ENCODE results near the gene TANGO2. TPM values are rescaled to one million over a fixed set of nuclear protein-coding genes. Genes with fewer than 3 reads are reported as not detected.

The TANGO2 gene
- total and polyA plus RNA-seq, 9 of the 15 experiments (the other 6 are each of a cell fraction or from before 2014, with no cell fraction given): 15.5 to 94.9 (median 70.1) TPM

DNA sequence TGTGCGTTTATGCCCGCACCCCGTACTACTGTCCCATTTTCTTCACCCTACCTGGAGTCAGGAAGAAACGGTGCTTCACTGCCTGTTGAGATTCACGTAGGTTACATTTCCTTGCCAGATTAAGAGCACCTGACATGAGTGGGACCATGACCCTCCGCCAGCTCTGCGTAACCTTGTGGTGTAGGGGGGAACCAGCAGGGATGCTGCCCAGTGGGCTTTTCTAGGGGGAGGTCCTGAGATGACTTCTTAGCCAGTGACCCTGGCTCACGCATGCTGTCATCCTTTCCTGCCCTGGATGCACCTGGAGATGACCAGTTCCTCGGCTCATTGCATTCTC, 3.3 kb upstream of the TANGO2 start (continued):
- TF ChIP-seq, protein P1, sequence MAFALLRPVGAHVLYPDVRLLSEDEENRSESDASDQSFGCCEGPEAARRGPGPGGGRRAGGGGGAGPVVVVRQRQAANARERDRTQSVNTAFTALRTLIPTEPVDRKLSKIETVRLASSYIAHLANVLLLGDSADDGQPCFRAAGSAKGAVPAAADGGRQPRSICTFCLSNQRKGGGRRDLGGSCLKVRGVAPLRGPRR (CRISPR knock-in tag; IDR thresholded peaks at IDR 0.05): peak; percentile 69; the same call in 1 of the 2 replicates
- TF ChIP-seq ERF (CRISPR knock-in tag; IDR thresholded peaks at IDR 0.05) (peak; percentile 55; the same call in 1 of the 2 replicates), CAMTA2 (CRISPR knock-in tag; conservative IDR thresholded peaks at IDR 0.05) (no peak), NEUROD1 (IDR thresholded peaks at IDR 0.05; ENCODE audit: borderline replicate concordance, low read depth, low read length, partially characterized antibody) (no peak), POLR2B (IDR thresholded peaks at IDR 0.05; ENCODE audit: low read depth, partially characterized antibody) (no peak), SMAD1 (IDR thresholded peaks at IDR 0.05; ENCODE audit: low read depth, low read length, partially characterized antibody) (peak; percentile 14), DEAF1 (CRISPR knock-in tag; IDR thresholded peaks at IDR 0.05) (0 out of 2 replicates have a peak, but pooled peaks have one; percentile 15), RBM25 (IDR thresholded peaks at IDR 0.05; ENCODE audit: low read depth, low read length, severe bottlenecking) (no peak), HCFC1 (IDR thresholded peaks at IDR 0.05; ENCODE audit: low read depth, low read length) (no peak), ZNF184 (CRISPR knock-in tag; IDR thresholded peaks at IDR 0.05) (no peak), NUFIP1 (IDR thresholded peaks at IDR 0.05; ENCODE audit: partially characterized antibody) (no peak), SIX5 (IDR thresholded peaks at IDR 0.05; ENCODE audit: borderline replicate concordance in 1 of 2, insufficient read depth in 1 of 2, low read depth in 1 of 2, low read length in 2 of 2) (0 out of 4 replicates have a peak, but pooled peaks of 1 of the 2 experiments have one; percentile 3), ZNF277 (CRISPR knock-in tag; IDR thresholded peaks at IDR 0.05; ENCODE audit: borderline replicate concordance) (0 out of 2 replicates have a peak, but pooled peaks have one; percentile 2), C11orf30 (IDR thresholded peaks at IDR 0.05; ENCODE audit: low read depth) (no peak), MTF1 (CRISPR knock-in tag; IDR thresholded peaks at IDR 0.05; ENCODE audit: borderline replicate concordance) (0 out of 2 replicates have a peak, but pooled peaks have one; percentile 57), ZNF217 (CRISPR knock-in tag; IDR thresholded peaks at IDR 0.05) (no peak), ZNF436 (CRISPR knock-in tag; IDR thresholded peaks at IDR 0.05) (0 out of 2 replicates have a peak, but pooled peaks have one; percentile 9), ZNF146 (CRISPR knock-in tag; IDR thresholded peaks at IDR 0.05; ENCODE audit: unreplicated experiment) (no peak), PHF8 (IDR thresholded peaks at IDR 0.05; ENCODE audit: borderline replicate concordance, low read length) (no peak), DMBX1 (CRISPR knock-in tag; IDR thresholded peaks at IDR 0.05; ENCODE audit: borderline replicate concordance) (no peak)
- TF ChIP-seq, protein P2, sequence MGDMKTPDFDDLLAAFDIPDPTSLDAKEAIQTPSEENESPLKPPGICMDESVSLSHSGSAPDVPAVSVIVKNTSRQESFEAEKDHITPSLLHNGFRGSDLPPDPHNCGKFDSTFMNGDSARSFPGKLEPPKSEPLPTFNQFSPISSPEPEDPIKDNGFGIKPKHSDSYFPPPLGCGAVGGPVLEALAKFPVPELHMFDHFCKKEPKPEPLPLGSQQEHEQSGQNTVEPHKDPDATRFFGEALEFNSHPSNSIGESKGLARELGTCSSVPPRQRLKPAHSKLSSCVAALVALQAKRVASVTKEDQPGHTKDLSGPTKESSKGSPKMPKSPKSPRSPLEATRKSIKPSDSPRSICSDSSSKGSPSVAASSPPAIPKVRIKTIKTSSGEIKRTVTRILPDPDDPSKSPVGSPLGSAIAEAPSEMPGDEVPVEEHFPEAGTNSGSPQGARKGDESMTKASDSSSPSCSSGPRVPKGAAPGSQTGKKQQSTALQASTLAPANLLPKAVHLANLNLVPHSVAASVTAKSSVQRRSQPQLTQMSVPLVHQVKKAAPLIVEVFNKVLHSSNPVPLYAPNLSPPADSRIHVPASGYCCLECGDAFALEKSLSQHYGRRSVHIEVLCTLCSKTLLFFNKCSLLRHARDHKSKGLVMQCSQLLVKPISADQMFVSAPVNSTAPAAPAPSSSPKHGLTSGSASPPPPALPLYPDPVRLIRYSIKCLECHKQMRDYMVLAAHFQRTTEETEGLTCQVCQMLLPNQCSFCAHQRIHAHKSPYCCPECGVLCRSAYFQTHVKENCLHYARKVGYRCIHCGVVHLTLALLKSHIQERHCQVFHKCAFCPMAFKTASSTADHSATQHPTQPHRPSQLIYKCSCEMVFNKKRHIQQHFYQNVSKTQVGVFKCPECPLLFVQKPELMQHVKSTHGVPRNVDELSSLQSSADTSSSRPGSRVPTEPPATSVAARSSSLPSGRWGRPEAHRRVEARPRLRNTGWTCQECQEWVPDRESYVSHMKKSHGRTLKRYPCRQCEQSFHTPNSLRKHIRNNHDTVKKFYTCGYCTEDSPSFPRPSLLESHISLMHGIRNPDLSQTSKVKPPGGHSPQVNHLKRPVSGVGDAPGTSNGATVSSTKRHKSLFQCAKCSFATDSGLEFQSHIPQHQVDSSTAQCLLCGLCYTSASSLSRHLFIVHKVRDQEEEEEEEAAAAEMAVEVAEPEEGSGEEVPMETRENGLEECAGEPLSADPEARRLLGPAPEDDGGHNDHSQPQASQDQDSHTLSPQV (IDR thresholded peaks at IDR 0.05): no peak

Measured in K562 (cell line).